GM18499 (cell line): ENCODE results near the gene FAM43A.

Experiments used
- ATAC-seq: cut with Tn5 transposase; IDR thresholded peaks from one replicate; pipeline ENCODE4 v1.9.1; 2021; ENCODE audit warnings: moderate number of reproducible peaks; ENCODE audit not compliant: insufficient read depth, unreplicated experiment

FAM43A gene

GRCh38 chr3:194685718-194686413 lies at the start of gene FAM43A:
Gene FAM43A, plus strand, starts transcription at chr3:194685883. Its CDS starts 944 bp downstream, at chr3:194686827.
- ATAC-seq = no peak

GRCh38 chr3:194637066-194637465 lies 48.6 kb upstream of the FAM43A start:
- no peak for ATAC-seq

GRCh38 chr3:194637541-194638400 lies 47.9 kb upstream of the FAM43A start:
- no peak for ATAC-seq

GRCh38 chr3:194638991-194639605 lies 46.6 kb upstream of the FAM43A start:
- ATAC-seq = no peak

GRCh38 chr3:194640829-194641228 lies 44.9 kb upstream of the FAM43A start:
- no peak for ATAC-seq

GRCh38 chr3:194642769-194643168 lies 42.9 kb upstream of the FAM43A start:
- ATAC-seq = no peak

GRCh38 chr3:194647747-194648146 lies 37.9 kb upstream of the FAM43A start:
- no peak for ATAC-seq

GRCh38 chr3:194654443-194654842 lies 31.2 kb upstream of the FAM43A start:
- ATAC-seq = peak; percentile 74

GRCh38 chr3:194657439-194657838 lies 28.2 kb upstream of the FAM43A start:
- no peak for ATAC-seq

- no peak for ATAC-seq
Observed at GRCh38 chr3:194658477-194659242, 27.0 kb upstream of the FAM43A start.

- no peak for ATAC-seq
Observed at GRCh38 chr3:194659778-194660177, 25.9 kb upstream of the FAM43A start.

- ATAC-seq = no peak
Observed at GRCh38 chr3:194661374-194661773, 24.3 kb upstream of the FAM43A start.

- ATAC-seq = no peak
Observed at GRCh38 chr3:194661946-194662345, 23.7 kb upstream of the FAM43A start.

GRCh38 chr3:194664857-194665256 lies 20.8 kb upstream of the FAM43A start:
- ATAC-seq = no peak

- ATAC-seq = no peak
Observed at GRCh38 chr3:194667363-194667762, 18.3 kb upstream of the FAM43A start.

GRCh38 chr3:194671511-194671899 lies 14.2 kb upstream of the FAM43A start:
- peak; percentile 27 for ATAC-seq

GRCh38 chr3:194671900-194672808 lies 13.5 kb upstream of the FAM43A start, which contains the start of gene LSG1:
Gene LSG1, minus strand, starts transcription at chr3:194672191. Its CDS starts 29 bp downstream, at chr3:194672162.
- ATAC-seq = peak; percentile 69

- ATAC-seq = no peak
Observed at GRCh38 chr3:194672876-194673275, 12.8 kb upstream of the FAM43A start.

- ATAC-seq = no peak
Observed at GRCh38 chr3:194673761-194674160, 11.9 kb upstream of the FAM43A start.
